Right kidney (tissue), 1 donor: ENCODE data around the gene OTUB2.

Experiments
- DNase-seq: peaks from one replicate; pipeline ENCODE4 v3.0.0-alpha.2; 2016

The OTUB2 gene

DNA sequence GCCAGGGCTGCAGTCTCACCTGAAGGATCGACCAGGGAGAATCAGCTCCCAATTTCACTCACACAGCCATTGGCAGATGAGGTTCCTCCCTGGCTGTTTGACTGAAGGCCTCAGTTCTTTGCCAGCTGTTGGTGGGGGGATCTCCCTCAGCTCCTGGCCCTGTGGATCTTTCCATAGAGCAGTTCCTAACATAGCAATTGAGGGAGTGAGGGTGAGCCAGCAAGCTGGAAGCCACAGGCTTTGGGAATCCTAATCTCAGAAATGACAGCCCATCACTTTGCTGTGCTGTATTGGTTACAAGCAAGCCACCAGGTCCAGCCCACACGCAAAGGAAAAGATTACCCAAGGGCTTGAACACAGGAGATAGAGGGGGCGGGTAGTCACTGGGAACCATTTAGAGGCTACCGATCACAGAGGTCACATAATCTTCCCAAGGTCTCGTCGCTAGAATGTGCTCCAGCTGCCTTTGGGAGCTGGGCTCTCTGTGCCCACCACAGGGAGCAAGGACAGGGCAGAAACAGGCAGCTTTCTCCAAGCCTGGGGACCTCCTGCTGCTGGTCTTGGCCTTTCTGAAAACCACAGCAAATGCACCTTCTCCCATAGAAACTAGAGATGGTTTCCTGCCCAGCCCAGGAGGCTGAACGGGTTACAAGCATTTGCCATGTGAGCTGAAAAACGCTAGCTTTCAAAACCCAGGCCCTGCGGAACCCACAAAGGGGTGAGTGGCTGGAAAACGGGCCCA is 4.6 kb upstream of the OTUB2 start:
- no peak for DNase-seq

DNA sequence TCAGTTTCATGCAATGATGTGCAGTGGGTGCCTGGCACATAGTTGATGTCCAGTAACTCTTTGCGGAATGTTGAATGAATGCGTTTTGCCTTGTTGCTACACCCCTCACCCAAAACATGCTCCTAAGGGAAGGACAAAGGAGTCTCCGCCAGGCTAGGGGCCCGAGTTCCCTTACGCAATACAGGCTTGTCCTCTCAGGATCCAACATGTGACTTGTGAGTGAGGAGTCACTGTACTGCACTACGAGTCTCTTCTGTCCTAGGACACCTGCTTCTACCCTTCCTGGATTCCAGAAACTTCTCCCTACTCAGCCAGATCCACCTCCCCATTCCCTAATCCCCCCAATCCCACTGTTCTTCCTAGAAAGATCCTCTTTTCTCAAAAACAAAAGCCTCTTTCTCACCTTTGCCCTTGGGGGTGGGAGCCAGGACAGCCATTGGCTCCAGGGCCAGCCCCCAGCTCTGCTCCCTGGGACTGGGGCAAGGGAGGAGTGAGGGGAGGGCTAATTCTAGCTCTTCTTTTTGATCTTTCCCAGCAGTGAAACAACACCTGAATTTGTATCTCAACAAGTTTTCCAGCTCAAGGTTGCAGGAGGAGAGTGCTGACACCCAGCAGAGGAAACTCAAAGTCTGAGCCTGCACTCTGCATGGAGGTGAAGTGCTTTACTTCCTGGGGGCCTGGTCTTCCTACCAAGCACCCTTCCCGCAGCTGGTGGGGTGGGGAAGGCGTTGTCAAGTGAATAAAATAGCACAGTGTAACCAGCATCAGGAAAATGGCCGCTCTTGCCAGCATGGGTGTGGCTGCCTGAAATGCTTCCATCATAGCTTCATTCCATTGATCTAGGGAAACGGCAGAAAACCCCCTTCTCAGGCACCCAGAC is 3.4 kb upstream of the OTUB2 start:
- no peak for DNase-seq

DNA sequence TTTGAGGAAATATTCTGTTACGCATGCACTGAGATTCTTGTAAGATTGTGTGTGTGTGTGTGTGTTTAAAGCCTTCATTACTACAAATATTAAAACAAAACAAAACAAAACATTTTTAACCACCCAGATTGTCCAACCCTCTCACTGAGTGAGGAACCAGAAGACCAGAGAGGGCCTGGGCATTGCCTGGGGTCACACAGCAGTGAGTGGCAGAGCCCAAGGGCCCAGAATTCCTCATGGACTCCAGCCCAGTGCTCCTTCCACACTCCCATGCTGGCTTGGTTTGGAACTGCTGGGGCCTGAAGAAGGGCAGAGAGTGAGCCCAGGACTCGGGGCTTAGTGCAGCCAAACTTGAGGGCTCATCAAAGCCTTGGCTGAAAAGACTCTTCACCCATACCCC is 1.6 kb upstream of the OTUB2 start:
- DNase-seq = no peak

DNA sequence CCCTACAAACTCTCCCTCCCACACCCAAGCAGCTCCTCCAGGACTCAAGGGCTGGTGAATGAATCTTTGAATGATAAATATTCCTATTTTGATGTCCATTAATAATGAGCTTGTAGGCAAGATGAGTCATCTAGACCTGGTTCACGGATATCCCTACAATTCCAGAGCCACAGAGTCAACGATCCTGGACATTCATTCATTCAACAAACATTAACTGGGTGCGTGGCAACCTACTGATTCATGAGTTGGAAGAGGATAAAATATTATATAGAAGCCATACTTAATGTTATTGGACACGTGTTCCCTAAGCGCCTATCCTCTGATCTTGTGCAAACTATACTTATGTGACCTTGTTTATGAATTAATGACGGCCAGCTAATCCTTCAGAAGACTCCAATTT is 420 bp upstream of the OTUB2 start:
- no peak for DNase-seq

DNA sequence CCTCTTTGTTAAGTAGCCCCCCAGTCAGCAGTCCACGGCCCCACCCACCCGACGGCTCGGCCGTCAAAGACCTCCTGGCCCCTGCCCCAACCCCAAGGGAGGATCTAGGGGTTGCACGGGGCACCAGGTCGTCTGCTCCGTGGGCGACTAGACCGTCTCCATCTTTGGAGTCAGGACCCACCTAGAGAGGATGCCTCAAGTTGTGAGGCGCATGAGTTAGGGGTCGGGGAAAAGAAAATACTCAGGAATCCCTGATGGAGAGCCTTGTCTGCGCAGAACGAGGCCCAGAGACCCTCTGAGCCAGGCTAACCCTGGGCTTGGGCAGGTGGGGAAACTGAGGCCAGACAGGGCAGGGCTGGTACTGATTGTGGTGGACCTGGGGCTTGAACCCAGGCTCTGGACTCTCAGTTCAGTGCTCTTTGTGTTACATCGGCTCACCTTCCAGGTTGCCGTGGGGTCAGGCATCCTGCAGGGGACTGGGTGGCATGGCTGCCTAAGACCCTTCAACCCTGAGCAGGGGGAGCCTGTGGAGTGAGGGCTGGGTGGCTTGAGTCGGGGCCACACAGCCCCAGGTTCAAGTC is 839 bp downstream of the OTUB2 start:
- no peak for DNase-seq

DNA sequence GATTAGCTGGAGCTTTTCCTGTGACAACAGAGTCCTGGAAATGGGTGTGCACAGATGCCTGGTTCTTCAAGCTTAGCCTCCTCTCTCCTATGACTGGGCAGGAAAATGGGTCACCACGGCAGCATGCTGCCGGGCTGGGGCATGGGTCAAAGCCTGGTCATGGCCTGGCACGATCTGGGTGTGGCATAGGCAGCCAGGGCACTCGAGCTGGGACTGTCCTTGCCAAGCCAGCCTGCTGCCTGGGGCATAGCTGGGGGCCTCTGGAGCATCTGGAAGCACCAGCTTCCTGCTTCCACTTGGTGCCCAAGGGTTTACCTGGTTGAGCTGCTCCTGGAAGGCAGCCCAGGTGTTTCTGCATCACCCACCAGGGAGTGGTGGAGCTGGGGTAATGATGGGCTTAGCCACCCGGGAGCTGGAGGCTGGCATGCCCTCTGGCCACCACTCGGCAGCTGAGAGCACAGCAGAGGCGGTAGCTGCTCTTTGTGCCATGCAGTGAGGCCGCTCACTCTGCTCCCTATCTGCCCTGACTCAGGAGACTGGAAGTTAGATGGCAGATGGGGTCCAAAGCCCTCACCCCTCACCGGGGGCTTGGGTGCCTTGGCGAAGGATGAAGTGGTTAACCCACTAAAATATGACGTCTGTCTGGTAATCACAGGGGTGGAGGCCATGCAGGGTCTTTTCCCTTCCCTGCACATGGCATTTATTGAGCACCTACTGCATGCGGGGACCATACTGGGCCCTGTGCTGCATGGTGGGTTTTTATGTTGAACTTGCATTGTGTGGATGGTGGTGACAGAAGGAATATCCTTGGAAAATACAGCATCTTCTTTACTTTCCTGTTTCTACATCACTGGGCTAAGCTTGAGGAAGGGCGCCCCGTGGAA is 1.7 kb downstream of the OTUB2 start:
- no peak for DNase-seq

DNA sequence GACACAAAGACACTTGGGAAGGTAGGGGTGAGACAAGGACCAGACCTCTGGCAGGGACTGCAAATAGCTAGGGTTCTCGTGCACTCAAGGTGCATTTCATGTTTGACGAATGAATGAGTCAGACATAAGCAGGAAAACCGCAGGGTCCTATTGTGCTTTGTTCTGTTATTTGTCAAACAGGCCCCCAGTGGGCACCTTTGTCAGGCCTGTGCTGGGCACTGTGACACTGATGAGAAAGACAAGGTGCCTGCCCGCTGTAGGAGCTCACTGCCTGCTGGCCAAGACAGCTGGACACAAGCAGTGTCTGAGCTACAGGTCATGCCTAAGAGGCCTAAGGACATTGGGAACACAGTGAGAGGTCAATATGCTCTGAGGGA is 2.3 kb downstream of the OTUB2 start:
- DNase-seq = no peak

DNA sequence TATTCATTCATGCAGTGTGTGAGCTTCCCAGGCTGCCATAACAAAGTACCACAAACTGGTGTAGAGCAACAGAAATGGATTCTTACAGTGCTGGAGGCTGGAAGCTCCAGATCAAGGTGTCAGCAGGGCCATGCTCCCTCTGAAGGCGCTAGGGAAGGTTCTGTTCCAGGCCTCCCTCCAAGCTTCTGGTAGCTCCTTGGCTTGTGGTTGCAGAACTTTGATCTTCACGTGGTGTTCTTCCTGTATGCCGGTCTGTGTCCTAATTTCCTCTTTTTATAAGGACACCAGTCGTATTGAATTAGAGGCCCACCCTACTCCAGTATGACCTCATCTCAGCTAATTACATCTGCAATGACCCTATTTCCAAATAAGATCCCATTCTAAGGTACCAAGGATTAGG is 3.1 kb downstream of the OTUB2 start:
- no peak for DNase-seq

DNA sequence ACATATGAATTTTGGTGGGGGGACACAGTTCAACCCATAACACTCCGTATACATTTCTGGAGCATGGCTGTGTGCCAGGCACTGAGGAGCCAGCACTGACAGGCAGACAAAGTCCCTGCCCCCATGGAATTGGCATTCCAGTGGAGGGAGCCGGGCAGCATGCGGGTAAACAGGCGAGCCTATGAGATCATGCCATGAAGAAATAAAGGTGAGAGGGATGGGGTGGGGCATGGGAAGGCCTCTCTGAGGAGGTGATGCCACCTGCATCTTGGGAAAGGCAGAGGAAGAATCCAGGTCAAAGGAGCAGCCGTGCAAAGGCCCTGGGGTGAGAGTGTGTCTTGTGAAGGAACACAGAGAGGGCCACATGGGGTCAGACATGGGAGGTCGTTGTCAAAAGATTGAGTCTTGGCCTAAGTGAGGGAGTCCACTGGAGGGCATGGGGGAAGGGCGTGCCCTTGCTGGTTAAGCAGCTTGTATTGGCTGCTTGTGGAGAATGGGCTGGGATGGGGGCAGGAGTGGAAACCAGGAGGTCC is 3.6 kb downstream of the OTUB2 start:
- DNase-seq = no peak

DNA sequence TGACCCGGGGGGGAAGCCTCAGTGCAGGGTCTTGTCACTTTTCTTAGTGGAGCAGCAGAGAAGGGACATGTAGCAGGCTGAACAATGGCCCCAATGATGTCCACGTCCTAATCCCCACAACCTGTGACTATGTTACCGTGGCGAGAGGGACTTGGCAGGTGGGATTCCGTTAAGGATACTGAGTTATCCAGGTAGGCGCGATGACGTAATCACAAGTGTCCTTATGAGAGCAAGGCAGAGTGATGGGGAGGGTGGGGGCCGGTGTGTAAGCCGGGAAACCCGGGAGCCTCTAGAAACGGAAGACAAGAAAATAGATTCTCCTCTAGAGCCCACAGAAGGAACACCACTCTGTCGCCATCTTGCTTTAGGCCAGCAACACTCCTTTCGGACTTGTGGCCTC is 4.4 kb downstream of the OTUB2 start:
- DNase-seq = no peak

DNA sequence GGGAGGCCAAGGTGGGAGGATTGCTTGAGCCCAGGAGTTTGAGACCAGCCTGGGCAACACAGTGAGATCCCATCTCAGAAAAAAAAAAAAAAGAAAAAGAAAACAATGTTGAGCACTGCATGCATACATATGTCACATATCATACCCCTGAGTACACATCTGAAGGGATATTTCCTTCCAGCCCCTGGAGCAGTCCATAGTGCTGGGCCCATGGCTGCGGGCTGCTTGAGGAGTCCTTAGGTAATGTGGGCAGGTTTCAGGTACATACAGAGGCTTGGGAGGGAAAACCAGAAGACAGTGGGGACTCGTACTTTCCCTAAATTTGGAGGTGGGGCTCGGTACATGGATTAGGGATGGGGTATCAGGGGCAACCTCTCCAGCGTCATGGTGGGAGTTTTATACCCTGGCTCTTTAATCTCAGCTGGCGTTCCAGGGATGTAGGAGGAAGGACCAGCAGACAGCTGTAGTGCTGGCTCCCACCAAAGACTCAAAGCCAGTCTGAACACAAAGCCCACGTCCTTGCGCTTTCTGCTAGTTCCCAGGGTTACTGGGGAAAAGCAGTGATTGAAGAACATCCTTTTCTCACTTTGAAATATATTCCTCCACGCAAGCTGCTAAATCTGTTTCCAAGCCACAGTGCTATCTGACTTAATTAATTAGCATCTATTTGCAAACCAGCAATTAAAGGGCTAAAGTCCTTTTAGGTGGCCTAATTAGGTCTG is 5.2 kb downstream of the OTUB2 start:
- DNase-seq = no peak

DNA sequence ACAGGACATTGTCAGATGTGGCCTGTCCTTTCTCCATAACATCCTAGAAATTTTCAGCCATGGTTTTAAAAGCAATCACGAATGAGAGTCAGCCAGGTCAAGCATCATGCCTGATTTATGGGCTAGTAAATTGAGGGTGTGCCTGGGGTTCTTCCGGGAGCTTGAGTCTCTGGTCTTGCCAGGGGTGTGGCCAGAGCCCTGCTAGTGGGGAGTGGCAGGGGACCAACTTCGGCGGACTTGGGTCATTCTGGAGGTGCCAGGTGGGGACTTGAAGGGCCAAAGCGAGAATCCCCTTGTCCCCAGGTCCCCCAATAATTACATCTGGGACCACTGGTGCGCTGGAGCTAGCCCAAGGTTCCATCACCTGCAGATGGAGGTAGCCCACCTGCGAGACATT is 5.7 kb downstream of the OTUB2 start:
- no peak for DNase-seq

DNA sequence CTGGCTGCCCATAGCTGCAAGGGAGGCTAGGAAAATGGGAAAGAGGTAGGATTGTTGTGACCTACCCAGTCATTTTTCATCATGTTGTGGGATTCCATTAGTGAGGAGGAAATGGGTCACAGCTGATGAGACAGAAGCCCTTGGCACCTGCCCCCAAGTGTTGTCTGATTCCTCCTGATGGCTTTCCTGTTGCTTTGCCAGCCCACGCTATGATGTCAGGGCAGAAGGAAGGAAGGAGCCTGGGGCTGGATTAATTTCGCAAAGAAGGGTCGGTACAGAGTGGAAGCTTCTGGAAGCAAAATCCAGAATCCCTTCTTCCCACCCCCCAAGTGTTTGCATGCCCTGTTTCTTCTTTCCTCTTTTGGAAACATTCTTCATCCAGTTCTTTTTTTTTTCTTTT is 8.7 kb downstream of the OTUB2 start:
- no peak for DNase-seq

DNA sequence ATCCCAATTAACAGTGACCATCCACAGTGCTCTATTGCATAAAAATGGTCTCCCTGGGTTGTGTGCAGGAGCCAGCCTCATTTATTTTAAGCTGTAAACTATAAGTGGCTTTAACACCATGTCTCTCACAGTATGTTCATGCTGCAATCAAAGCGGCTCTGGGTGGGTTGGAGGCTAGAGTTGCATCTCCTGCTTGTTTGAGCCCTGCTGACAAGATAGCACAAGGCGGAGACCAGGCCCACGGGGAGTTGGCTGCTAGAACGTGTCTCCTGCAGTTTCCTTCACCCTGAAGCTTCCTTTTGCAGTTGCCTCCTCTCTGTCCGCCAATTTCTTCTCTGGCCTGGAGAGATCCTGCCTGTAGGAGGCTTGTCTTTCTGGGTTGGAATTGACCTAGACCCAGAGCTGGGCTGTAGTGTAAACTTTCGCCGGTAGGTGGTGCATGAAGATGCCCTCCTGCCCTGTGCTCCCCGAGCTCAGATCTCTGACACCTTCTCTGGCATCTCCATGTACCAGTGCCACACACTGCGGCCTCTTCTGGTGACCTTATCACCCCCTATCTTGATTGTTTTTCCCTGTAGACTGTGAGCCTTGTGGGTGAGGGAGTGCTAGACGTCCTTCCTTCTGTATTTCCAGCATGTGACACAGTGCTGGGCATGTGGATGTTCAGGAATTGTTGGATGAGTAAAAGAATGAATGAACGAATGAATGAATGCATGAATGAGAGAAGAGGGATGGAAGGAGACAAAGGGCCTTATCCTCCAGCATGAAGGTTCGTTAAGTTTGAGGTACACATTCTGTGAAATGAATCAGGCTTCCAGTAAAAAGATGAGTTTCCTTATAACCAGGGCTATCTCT is 10.4 kb downstream of the OTUB2 start:
- peak; percentile 40 for DNase-seq

DNA sequence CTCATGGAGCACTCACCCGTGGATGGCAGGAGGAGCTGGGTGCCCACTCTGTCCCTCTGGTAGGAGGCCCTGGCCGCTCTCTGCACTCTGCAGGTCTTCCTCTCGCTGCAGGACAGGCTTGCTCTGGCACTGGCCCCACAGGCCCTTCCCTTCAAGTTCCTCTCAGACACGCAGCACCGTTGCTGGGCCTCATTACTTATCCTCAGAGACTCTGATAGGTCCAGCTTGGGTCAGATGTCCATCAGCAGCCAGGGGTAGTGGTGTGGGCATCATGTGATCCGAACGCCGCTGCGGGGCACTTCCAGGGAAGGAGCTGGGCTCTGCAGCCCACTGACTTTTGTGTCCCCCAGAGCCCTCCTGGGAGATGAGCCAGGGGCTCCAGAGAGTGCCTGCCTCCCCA is 11.8 kb downstream of the OTUB2 start:
- DNase-seq = no peak

DNA sequence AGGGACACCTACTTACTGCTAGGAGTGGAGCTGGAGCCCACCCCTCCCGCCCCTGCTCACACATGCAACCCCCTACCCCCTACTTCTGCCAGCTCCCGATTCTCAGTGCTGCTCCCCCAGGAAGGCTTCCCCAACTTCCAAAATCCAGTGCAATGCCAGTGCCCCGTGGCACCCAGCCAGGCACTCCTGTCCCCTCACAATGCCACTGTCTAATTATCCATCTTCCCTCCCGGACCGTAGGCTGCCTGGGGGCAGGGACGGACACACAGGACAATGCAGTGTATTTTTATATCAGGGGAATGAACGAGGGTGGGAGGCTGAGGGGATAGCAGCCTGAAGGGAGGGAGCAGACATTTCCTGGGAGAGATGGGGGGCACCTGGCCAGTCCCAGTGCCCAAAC is 12.4 kb downstream of the OTUB2 start:
- DNase-seq = no peak

DNA sequence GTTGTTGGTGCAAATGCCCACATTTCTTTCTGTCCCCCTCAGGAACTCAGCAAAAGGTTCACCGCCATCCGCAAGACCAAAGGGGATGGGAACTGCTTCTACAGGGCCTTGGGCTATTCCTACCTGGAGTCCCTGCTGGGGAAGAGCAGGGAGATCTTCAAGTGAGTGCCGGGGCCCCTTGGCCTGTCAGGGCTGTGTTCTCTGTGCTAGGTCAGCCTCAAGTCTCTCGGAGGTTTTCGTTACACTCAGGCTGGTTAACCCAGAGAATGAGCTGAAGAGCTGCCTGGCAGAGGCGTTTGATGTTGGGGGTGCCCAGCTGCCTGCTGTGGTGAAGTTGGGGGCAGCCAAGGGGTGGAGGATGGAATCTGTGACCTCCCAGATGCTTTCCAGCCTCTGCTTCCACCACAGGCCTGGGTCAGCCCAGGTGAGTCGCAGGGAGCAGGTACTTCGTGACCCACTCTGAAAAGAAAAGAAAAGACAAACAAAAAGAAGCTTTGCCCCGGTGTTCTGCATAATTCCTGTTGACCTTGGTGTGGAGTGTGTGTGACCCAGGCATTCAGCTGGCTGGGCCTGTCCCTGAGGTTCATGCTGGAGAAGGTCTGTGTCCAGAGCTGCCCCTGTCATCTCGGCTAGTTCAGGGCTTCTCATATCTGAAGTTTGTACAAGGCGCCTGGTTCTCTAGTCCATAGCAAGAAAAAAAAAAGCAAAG is 12.9 kb downstream of the OTUB2 start:
- DNase-seq = no peak

DNA sequence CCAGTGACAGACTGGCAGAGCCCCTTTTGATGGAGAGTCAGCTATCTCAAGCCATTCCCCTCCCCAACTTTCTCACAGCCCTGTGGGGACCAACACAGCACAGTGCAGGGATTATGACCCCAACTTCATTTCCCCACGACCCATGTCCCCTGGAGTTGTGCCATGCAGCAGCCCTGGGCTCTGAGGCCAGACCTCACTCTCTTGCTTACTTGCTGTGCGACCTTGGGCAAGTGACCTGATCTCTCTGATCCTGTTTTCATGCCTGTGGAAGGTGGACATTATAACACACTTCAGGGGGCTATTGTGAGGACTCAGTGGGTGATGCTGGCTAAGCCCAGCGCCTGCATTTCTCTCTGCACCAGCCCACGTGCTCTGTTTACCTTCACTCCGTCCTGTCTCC is 14.1 kb downstream of the OTUB2 start:
- no peak for DNase-seq

DNA sequence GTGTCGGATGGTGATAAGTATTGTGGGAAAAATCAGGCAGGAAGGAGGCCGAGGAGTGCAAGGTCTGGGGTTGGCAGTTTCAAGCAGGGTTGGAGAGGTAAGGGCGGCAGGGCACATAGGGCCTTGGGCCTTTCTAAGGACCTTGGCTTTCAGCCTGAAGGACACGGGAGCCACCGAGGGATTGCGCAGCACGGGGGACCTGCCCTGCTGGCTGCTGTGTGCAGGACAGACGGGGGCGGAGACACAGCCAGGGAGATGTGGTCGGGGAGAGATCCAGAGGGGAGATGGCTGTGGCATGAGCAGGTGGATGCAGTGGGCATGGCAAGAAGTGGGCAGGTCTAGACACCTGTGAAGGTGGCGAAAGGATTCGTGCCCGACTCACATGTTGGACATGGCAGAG is 14.7 kb downstream of the OTUB2 start:
- DNase-seq = no peak
